ENCODE measurements around the gene ADSS1. TPM values are rescaled to one million over a fixed set of nuclear protein-coding genes. Genes with fewer than 3 reads are reported as not detected.

The ADSS1 gene
- total RNA-seq, 3 donors from 2014 or later, result 6.9 to 13.0 (median 7.3) TPM

- Histone ChIP-seq H3K27ac (no peak overlapping the region), H3K4me1 (no peaks in the 10 kb centered on the region), H3K36me3 (no peaks in the 10 kb centered on the region), H3K4me3 (no peak overlapping the region), H3K27me3 (no peaks in the 10 kb centered on the region), H3K9me3 (no peaks in the 10 kb centered on the region)
- TF ChIP-seq CTCF (IDR thresholded peaks at IDR 0.05), result no peak
- TF ChIP-seq POLR2AphosphoS5 (IDR thresholded peaks at IDR 0.05), result no peak
- TF ChIP-seq POLR2A (IDR thresholded peaks at IDR 0.05), result no peak
- intact Hi-C loops (cut with DNase I; ENCODE audit: low total_unique reads), result no loop called here
- no peak for DNase-seq (ENCODE audit: low spot score in 2 of 2)
These were observed 10.1 kb downstream of the ADSS1 start for GRCh38 chr14:104734051-104734587.

- intact Hi-C loops (cut with DNase I; ENCODE audit: low total_unique reads), result no loop called here
- no peaks in the 10 kb centered on the region for H3K36me3 ChIP-seq
- no peaks in the 10 kb centered on the region for H3K4me1 ChIP-seq
- no peaks in the 10 kb centered on the region for H3K27me3 ChIP-seq
- H3K27ac ChIP-seq, result no peak overlapping the region
- no peak overlapping the region for H3K4me3 ChIP-seq
- TF ChIP-seq POLR2AphosphoS5 (IDR thresholded peaks at IDR 0.05), result no peak
- H3K9me3 ChIP-seq, result no peaks in the 10 kb centered on the region
- DNase-seq (ENCODE audit: low spot score in 2 of 2), result no peak
These were observed 10.6 kb downstream of the ADSS1 start for GRCh38 chr14:104734601-104734990.

- no peak for DNase-seq (ENCODE audit: low spot score in 2 of 2)
- TF ChIP-seq POLR2AphosphoS5 (IDR thresholded peaks at IDR 0.05), result no peak
- TF ChIP-seq CTCF (IDR thresholded peaks at IDR 0.05), result no peak
- no peak for TF ChIP-seq POLR2A (IDR thresholded peaks at IDR 0.05)
- Histone ChIP-seq H3K27me3 (no peaks in the 10 kb centered on the region), H3K4me1 (no peaks in the 10 kb centered on the region), H3K36me3 (no peaks in the 10 kb centered on the region), H3K4me3 (no peak overlapping the region), H3K9me3 (no peaks in the 10 kb centered on the region), H3K27ac (peak overlapping the region in 1 of 2 donors; percentile 90)
- intact Hi-C loops (cut with DNase I; ENCODE audit: low total_unique reads), result no loop called here
These were observed 11.2 kb downstream of the ADSS1 start for GRCh38 chr14:104734991-104735779.

- Histone ChIP-seq H3K27ac (peak overlapping the region; percentile 51 to 90), H3K4me1 (no peaks in the 10 kb centered on the region), H3K9me3 (no peaks in the 10 kb centered on the region), H3K27me3 (no peaks in the 10 kb centered on the region), H3K4me3 (no peak overlapping the region), H3K36me3 (no peaks in the 10 kb centered on the region)
- TF ChIP-seq POLR2A (IDR thresholded peaks at IDR 0.05) (no peak), POLR2AphosphoS5 (IDR thresholded peaks at IDR 0.05) (peak; percentile 20 to 81 (median 80))
- DNase-seq (ENCODE audit: low spot score in 2 of 2), result peak in 1 of 2 donors; percentile 56
- intact Hi-C loops (cut with DNase I; ENCODE audit: low total_unique reads), result no loop called here
These were observed 12.0 kb downstream of the ADSS1 start for GRCh38 chr14:104735830-104736642.

- no peak overlapping the region for H3K27ac ChIP-seq
These were observed 14.5 kb downstream of the ADSS1 start for GRCh38 chr14:104738375-104739019.

More at GRCh38 chr14:104738375-104739019, 14.5 kb downstream of the ADSS1 start:
- Histone ChIP-seq H3K4me3 (no peak overlapping the region), H3K36me3 (no peaks in the 10 kb centered on the region), H3K9me3 (no peaks in the 10 kb centered on the region), H3K27me3 (no peaks in the 10 kb centered on the region), H3K4me1 (no peaks in the 10 kb centered on the region)
- intact Hi-C loops (cut with DNase I; ENCODE audit: low total_unique reads), result no loop called here
- DNase-seq (ENCODE audit: low spot score in 2 of 2), result no peak
- TF ChIP-seq POLR2AphosphoS5 (IDR thresholded peaks at IDR 0.05) (no peak), CTCF (IDR thresholded peaks at IDR 0.05) (no peak), POLR2A (IDR thresholded peaks at IDR 0.05) (no peak)
